H1 (cell line): ENCODE measurements around the gene CYP1A2. TPM values are rescaled to one million over a fixed set of nuclear protein-coding genes. Genes with fewer than 3 reads are reported as not detected.

Source experiments
- CTCF ChIA-PET: fragments of 300-600 bp; sonication (Branson Sonifier 250); formaldehyde crosslinking; loops from one replicate; lab custom pipeline; 2021; ENCODE audit not compliant: partially characterized antibody; lab: Charles Lee
- POLR2A ChIA-PET: fragments of 300-600 bp; sonication (Branson Sonifier 250); formaldehyde crosslinking; loops from one replicate; lab custom pipeline; 2021; ENCODE audit warnings: inconsistent platforms; ENCODE audit not compliant: partially characterized antibody; lab: Charles Lee
- DNase-seq, 2 experiments: peaks; one replicate each; pipeline versions ENCODE4 v3.0.0 to v3.0.0-alpha.2; 2010 to 2022; ENCODE audit warnings: low spot score in 2 of 2, low read depth in 1 of 2, mixed read lengths in 1 of 2
- FAIRE-seq: peaks from 2 replicates; lab custom pipeline; 2011; peaks lifted over from hg19 to GRCh38; lab: Jason Lieb, UNC
- H2AFZ ChIP-seq: 2 replicates; pipeline ENCODE4 v1.8.1; 2012; ENCODE audit warnings: low read length, inconsistent platforms
- H2AK5ac ChIP-seq: 2 replicates; pipeline ENCODE4 v1.6.1; 2013; ENCODE audit warnings: low read depth, low read length
- H2BK120ac ChIP-seq: replicated peaks from 2 replicates; pipeline ENCODE3; 2013; ENCODE audit warnings: low read depth, low read length, inconsistent platforms
- H2BK12ac ChIP-seq: 2 replicates; pipeline ENCODE4 v1.6.1; 2013; ENCODE audit warnings: low read depth, low read length
- H2BK15ac ChIP-seq: 2 replicates; pipeline ENCODE4 v1.6.1; 2013; ENCODE audit warnings: low read length
- H2BK20ac ChIP-seq: 2 replicates; pipeline ENCODE4 v1.6.1; 2013; ENCODE audit warnings: low read length
- H2BK5ac ChIP-seq: 2 replicates; pipeline ENCODE4 v1.6.1; 2013; ENCODE audit warnings: low read depth, low read length
- H3K14ac ChIP-seq: 2 replicates; pipeline ENCODE4 v1.6.1; 2013; ENCODE audit warnings: inconsistent platforms; ENCODE audit not compliant: insufficient read length
- H3K18ac ChIP-seq: 2 replicates; pipeline ENCODE4 v1.6.1; 2013; ENCODE audit warnings: low read length; ENCODE audit errors: extremely low read depth
- H3K23ac ChIP-seq: 2 replicates; pipeline ENCODE4 v1.6.1; 2013; ENCODE audit warnings: inconsistent platforms; ENCODE audit not compliant: insufficient read length
- H3K23me2 ChIP-seq: 2 replicates; pipeline ENCODE4 v1.6.1; 2013; ENCODE audit warnings: low read depth, low read length
- H3K27ac ChIP-seq: 2 replicates; pipeline ENCODE4 v1.6.1; 2011; ENCODE audit warnings: low read depth, low read length, inconsistent platforms
- H3K27me3 ChIP-seq, 4 experiments: replicated peaks in 1 of 4; 1 replicate in 1 of 4; 2 replicates in 3 of 4; pipeline versions ENCODE4 v1.6.1 to v1.8.1; 2011 to 2013; ENCODE audit warnings: low read length in 3 of 4, mild to moderate bottlenecking in 3 of 4, inconsistent platforms in 2 of 4, mixed read lengths in 2 of 4, moderate library complexity in 1 of 4; ENCODE audit not compliant: control insufficient read depth in 3 of 4, insufficient read depth in 3 of 4; ENCODE audit errors: extremely low read depth in 1 of 4
- H3K36me3 ChIP-seq, 4 experiments: 2 replicates each; pipeline versions ENCODE4 v1.6.1 to v1.8.1; 2011 to 2013; ENCODE audit warnings: mild to moderate bottlenecking in 4 of 4, low read length in 3 of 4, moderate library complexity in 2 of 4, control low read depth in 1 of 4, inconsistent platforms in 1 of 4; ENCODE audit not compliant: insufficient read depth in 4 of 4, control insufficient read depth in 2 of 4
- H3K4ac ChIP-seq: replicated peaks from 2 replicates; pipeline ENCODE3; 2013; ENCODE audit warnings: low read length, low read depth, mixed read lengths, inconsistent platforms; ENCODE audit not compliant: insufficient read length
- H3K4me1 ChIP-seq, 4 experiments: replicated peaks in 1 of 4; 1 replicate in 1 of 4; 2 replicates in 3 of 4; pipeline versions ENCODE4 v1.6.1 to v1.8.1; 2011 to 2013; ENCODE audit warnings: low read length in 3 of 4, inconsistent platforms in 2 of 4, mixed read lengths in 1 of 4; ENCODE audit not compliant: insufficient read depth in 4 of 4, control insufficient read depth in 3 of 4
- H3K4me2 ChIP-seq, 2 experiments: 2 replicates each; pipeline versions ENCODE4 v1.6.1 to v1.8.1; 2011 to 2013; ENCODE audit warnings: low read depth in 2 of 2, low read length in 2 of 2, control low read depth in 1 of 2, inconsistent platforms in 1 of 2, mild to moderate bottlenecking in 1 of 2; ENCODE audit not compliant: insufficient read depth in 1 of 2
- H3K4me3 ChIP-seq, 4 experiments: fragments of 200-600, 300-600 bp in 1 of 4; sonication (generic), shearing (Covaris generic), sonication (Bioruptor Twin) in 1 of 4; 2 replicates each; pipeline versions ENCODE4 v1.5.1 to v1.8.1; 2011 to 2016; ENCODE audit warnings: low read length in 4 of 4, low read depth in 3 of 4, control low read depth in 2 of 4, inconsistent platforms in 2 of 4, mild to moderate bottlenecking in 2 of 4, mixed read lengths in 1 of 4, moderate library complexity in 1 of 4; ENCODE audit not compliant: insufficient read depth in 2 of 4; ENCODE audit errors: extremely low read depth in 1 of 4
- H3K56ac ChIP-seq: replicated peaks from 2 replicates; pipeline ENCODE3; 2013; ENCODE audit warnings: low read depth, mild to moderate bottlenecking, mixed read lengths, low read length, inconsistent platforms; ENCODE audit not compliant: insufficient read length
- H3K79me1 ChIP-seq: 2 replicates; pipeline ENCODE4 v1.6.1; 2013; ENCODE audit warnings: low read depth, low read length, control low read depth
- H3K79me2 ChIP-seq, 2 experiments: 2 replicates each; pipeline versions ENCODE4 v1.6.1 to v1.8.1; 2012 to 2013; ENCODE audit warnings: low read length in 2 of 2, mild to moderate bottlenecking in 2 of 2, inconsistent platforms in 1 of 2; ENCODE audit not compliant: insufficient read depth in 2 of 2, control insufficient read depth in 1 of 2
- H3K9ac ChIP-seq, 4 experiments: replicated peaks in 1 of 4; 1 replicate in 1 of 4; 2 replicates in 3 of 4; pipeline versions ENCODE4 v1.6.1 to v1.8.1; 2011 to 2013; ENCODE audit warnings: low read depth in 3 of 4, low read length in 3 of 4, control low read depth in 2 of 4, mild to moderate bottlenecking in 2 of 4, moderate library complexity in 2 of 4, inconsistent platforms in 1 of 4; ENCODE audit errors: extremely low read depth in 1 of 4
- H3K9me3 ChIP-seq, 2 experiments: 2 replicates each; pipeline versions ENCODE4 v1.6.1 to v1.8.1; 2012 to 2013; ENCODE audit warnings: mild to moderate bottlenecking in 2 of 2, moderate library complexity in 2 of 2, control low read depth in 1 of 2, inconsistent platforms in 1 of 2, low read depth in 1 of 2, low read length in 1 of 2, mixed read lengths in 1 of 2; ENCODE audit not compliant: insufficient read depth in 2 of 2
- H4K20me1 ChIP-seq, 2 experiments: replicated peaks in 1 of 2; 2 replicates each; pipeline versions ENCODE3 to v1.8.1; 2011 to 2013; ENCODE audit warnings: inconsistent platforms in 2 of 2, low read length in 2 of 2, mild to moderate bottlenecking in 1 of 2; ENCODE audit not compliant: insufficient read depth in 2 of 2, control insufficient read depth in 1 of 2
- H4K5ac ChIP-seq: 2 replicates; pipeline ENCODE4 v1.6.1; 2013; ENCODE audit warnings: low read length, low read depth, mixed read lengths, inconsistent platforms; ENCODE audit not compliant: insufficient read length
- H4K8ac ChIP-seq: 2 replicates; pipeline ENCODE4 v1.8.0; 2013; ENCODE audit warnings: mild to moderate bottlenecking, moderate library complexity, low read length, inconsistent platforms; ENCODE audit not compliant: insufficient read depth; ENCODE audit errors: extremely low read depth
- H4K91ac ChIP-seq: replicated peaks from 2 replicates; pipeline ENCODE3; 2013; ENCODE audit warnings: low read length, mixed read lengths, inconsistent platforms; ENCODE audit not compliant: insufficient read length
- CTCF ChIP-seq, 3 experiments: IDR thresholded peaks; 1 replicate in 2 of 3; 2 replicates in 1 of 3; pipeline versions ENCODE4 v1.5.1 to v1.6.1; 2011; ENCODE audit warnings: low read length in 3 of 3, mild to moderate bottlenecking in 3 of 3, inconsistent platforms in 2 of 3, low read depth in 1 of 3, moderate library complexity in 1 of 3; ENCODE audit not compliant: insufficient read depth in 1 of 3; ENCODE audit errors: control extremely low read depth in 1 of 3
- EZH2 ChIP-seq: fragments of 200-600 bp; sonication (generic); IDR thresholded peaks from 2 replicates; pipeline ENCODE4 v1.7.1; 2012; ENCODE audit warnings: low read depth, mild to moderate bottlenecking, moderate library complexity, low read length, inconsistent platforms; ENCODE audit not compliant: severe bottlenecking
- HDAC6 ChIP-seq: IDR thresholded peaks from one replicate; pipeline ENCODE4 v1.7.1; 2012; ENCODE audit warnings: low read depth, mild to moderate bottlenecking, inconsistent platforms, low read length, moderate library complexity
- YY1 ChIP-seq: IDR thresholded peaks from 2 replicates; pipeline ENCODE4 v1.6.1; 2011; ENCODE audit warnings: low read depth, mild to moderate bottlenecking, low read length
- WGBS, 2 experiments: shearing (Covaris generic) in 1 of 2; methylation state at CpG; one replicate each; pipeline versions ENCODE4 v1.1.6 to v1.1.7; 2013 to 2015; ENCODE audit warnings: low lambda C conversion rate in 2 of 2, mixed read lengths in 2 of 2, inconsistent platforms in 1 of 2, low coverage in 1 of 2, missing lambda C conversion rate in 1 of 2; ENCODE audit not compliant: insufficient replicate concordance in 2 of 2, insufficient coverage in 1 of 2, insufficient read length in 1 of 2; ENCODE audit errors: extremely low coverage in 1 of 2, missing lambda C conversion rate in 1 of 2; 5-methylcytosine and 5-hydroxymethylcytosine counted together
- polyA plus RNA-seq, 7 experiments: library from polyadenylated mRNA; depleted of rRNA in 3 of 7; stranded (reverse) in 5 of 7; unstranded in 2 of 7; fragments of >200 nt in 5 of 7; fragments of 200-250 nt in 2 of 7; gene quantifications; 1 replicate in 5 of 7; 2 replicates in 1 of 7; 4 replicates in 1 of 7; pipeline versions ENCODE4 v1.2.1 to v1.2.3, GENCODE V29; 2011 to 2013; ENCODE audit warnings: missing spikeins in 2 of 7, mixed read lengths in 2 of 7
- total RNA-seq: library from RNA; stranded (reverse); fragmentation: NEBNext Ultra II Directional; extraction: Animal tissue kit (Norgen Biotek cat#: 25700); gene quantifications from 2 replicates; pipeline ENCODE4 v1.2.1, GENCODE V29; 2021

The CYP1A2 gene
- total and polyA plus RNA-seq, 2 of the 8 experiments (the other 6 are each of a cell fraction or from before 2014, with no cell fraction given): not detected

DNA sequence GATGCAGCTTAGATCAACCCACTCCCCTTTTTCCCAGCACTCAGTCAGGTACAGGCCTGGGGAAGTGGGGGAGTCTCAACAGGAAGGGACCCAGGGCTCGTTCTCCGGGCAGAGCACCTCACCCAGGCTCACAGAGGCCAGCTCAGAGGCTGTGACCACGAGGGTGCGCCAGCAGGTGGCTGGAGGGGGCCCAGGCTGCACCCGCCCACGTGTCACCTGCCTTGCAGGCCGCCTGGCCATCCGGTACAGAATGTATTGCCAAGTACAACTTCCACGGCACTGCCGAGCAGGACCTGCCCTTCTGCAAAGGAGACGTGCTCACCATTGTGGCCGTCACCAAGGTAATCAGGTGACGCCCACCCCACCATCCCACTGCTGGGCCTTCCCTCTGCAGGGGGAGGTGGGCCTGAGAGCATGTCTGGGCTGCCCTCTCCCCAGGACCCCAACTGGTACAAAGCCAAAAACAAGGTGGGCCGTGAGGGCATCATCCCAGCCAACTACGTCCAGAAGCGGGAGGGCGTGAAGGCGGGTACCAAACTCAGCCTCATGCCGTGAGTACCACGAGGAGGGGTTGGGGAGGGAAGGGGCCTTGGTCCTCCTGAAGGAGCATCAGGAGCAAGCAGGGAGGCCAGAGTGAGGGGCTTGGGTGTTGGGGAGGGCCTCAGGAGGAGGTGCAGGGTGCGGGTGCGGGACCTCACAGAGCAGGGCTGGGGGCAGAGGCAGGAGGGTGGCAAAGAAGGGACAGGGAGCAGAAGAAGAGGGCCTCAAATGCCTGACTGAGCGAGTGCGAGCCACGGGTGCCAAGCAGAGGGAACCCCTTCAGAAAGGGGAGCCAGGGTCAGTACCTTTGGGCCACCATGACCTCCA, 50.0 kb downstream of the CYP1A2 start:
- Histone ChIP-seq H3K9ac (no peak overlapping the region), H3K18ac (no peak overlapping the region), H3K56ac (no peak overlapping the region), H2BK15ac (no peak overlapping the region), H3K36me3 (peaks cover 0 to 14% (median 0%) of the 10 kb centered on the region in 4 experiments; a peak in 1 of 8 replicates), H4K8ac (peak overlapping the region; percentile 57; the same call in 1 of the 2 replicates), H2AK5ac (no peak overlapping the region), H3K27me3 (no peaks in the 10 kb centered on the region), H3K23me2 (no peaks in the 10 kb centered on the region), H3K4me2 (no peak overlapping the region), H2AFZ (no peak overlapping the region), H2BK120ac (no peak overlapping the region), H2BK12ac (no peak overlapping the region), H4K91ac (no peak overlapping the region), H3K4ac (no peak overlapping the region), H4K5ac (no peak overlapping the region), H3K27ac (no peak overlapping the region), H3K23ac (no peak overlapping the region), H3K4me3 (no peak overlapping the region), H4K20me1 (peaks cover 8 to 21% of the 10 kb centered on the region in 2 experiments), H3K4me1 (peaks cover 0 to 5% (median 2%) of the 10 kb centered on the region in 4 experiments; a peak in 3 of 7 replicates), H3K14ac (no peak overlapping the region), H3K79me2 (no peaks in the 10 kb centered on the region)
- POLR2A ChIA-PET: interaction anchor here (0.7 to 3.6 kb wide), 7 partner anchors 11 to 125 kb away, joined by 3 to 20 read pairs (median 3); partner anchors contain the start of gene MPI
- WGBS, 2 experiments: 95% methylated on average over 25 of the region's 25 CpGs; no CpG with 5 or more reads in 1 of the 2 experiments
- no peak for FAIRE-seq
- DNase-seq: no peak
- TF ChIP-seq EZH2 (no peak), CTCF (IDR thresholded peaks at IDR 0.05; ENCODE audit: control extremely low read depth in 1 of 3, insufficient read depth in 1 of 3, low read depth in 1 of 3, low read length in 3 of 3) (peak in 1 of 3 experiments; percentile 5; a peak in 2 of 4 replicates), YY1 (no peak), HDAC6 (no peak)
- TF ChIP-seq, all 59 proteins: peak for 1
- CTCF ChIA-PET: interaction anchor here (0.6 to 53.7 kb wide), 31 partner anchors 8 to 173 kb away, joined by 3 to 1439 read pairs (median 6); partner anchors contain the start of genes CLK3, CPLX3, CSK and LMAN1L
- H2BK5ac ChIP-seq: 0 out of 2 replicates have a peak overlapping the region, but pooled peaks have one; percentile 8
- H3K9me3 ChIP-seq: no peaks in the 10 kb centered on the region
- H3K79me1 ChIP-seq: 0 out of 2 replicates have a peak, but pooled peaks cover 2% of the 10 kb centered on the region
- H2BK20ac ChIP-seq: no peak overlapping the region
